Neural cell (in vitro differentiated cells): ENCODE results near the gene UCK2. TPM values are rescaled to one million over a fixed set of nuclear protein-coding genes. Genes with fewer than 3 reads are reported as not detected.

Experiments used
- H2AFZ ChIP-seq: fragments of 200-600, 300-800 bp; sonication (generic), shearing (Covaris generic); 2 replicates; pipeline ENCODE4 v1.6.0; 2014; ENCODE audit warnings: low read depth, mild to moderate bottlenecking, antibody characterized with exemption, low read length, moderate library complexity
- H3F3A ChIP-seq: fragments of 200-600 bp; shearing (Covaris generic); 2 replicates; pipeline ENCODE4 v1.6.1; 2016; ENCODE audit warnings: mild to moderate bottlenecking, moderate library complexity, mixed read lengths, antibody characterized with exemption, low read length; ENCODE audit not compliant: insufficient read depth, poor library complexity, severe bottlenecking
- H3K27ac ChIP-seq: fragments of 200-600, 300-800 bp; sonication (generic), shearing (Covaris generic); 2 replicates; pipeline ENCODE4 v1.5.1; 2014; ENCODE audit warnings: mild to moderate bottlenecking, low read length, moderate library complexity
- H3K27me3 ChIP-seq: fragments of 300-800, 200-600 bp; sonication (generic), shearing (Covaris generic); 2 replicates; pipeline ENCODE4 v1.6.0; 2014; ENCODE audit warnings: mild to moderate bottlenecking, low read depth, low read length, moderate library complexity; ENCODE audit not compliant: insufficient read depth
- H3K36me3 ChIP-seq: fragments of 300-800, 200-600 bp; sonication (generic), shearing (Covaris generic); 2 replicates; pipeline ENCODE4 v1.5.1; 2014; ENCODE audit warnings: mild to moderate bottlenecking, antibody characterized with exemption, low read length, moderate library complexity; ENCODE audit not compliant: insufficient read depth
- H3K4me2 ChIP-seq: fragments of 300-800, 200-600 bp; sonication (generic), shearing (Covaris generic); 2 replicates; pipeline ENCODE4 v1.6.0; 2014; ENCODE audit warnings: mild to moderate bottlenecking, low read length
- H3K4me3 ChIP-seq: fragments of 300-800, 200-600 bp; sonication (generic), shearing (Covaris generic); 2 replicates; pipeline ENCODE4 v1.5.1; 2014; ENCODE audit warnings: mild to moderate bottlenecking, low read length, moderate library complexity
- H3K79me2 ChIP-seq: fragments of 200-600 bp; shearing (Covaris generic); replicated peaks from 2 replicates; pipeline ENCODE4 v1.6.0; 2014; ENCODE audit warnings: mild to moderate bottlenecking, low read length, moderate library complexity; ENCODE audit not compliant: insufficient read depth
- H3K9ac ChIP-seq: fragments of 300-800, 200-600 bp; sonication (generic), shearing (Covaris generic); 2 replicates; pipeline ENCODE4 v1.6.1; 2016; ENCODE audit warnings: mild to moderate bottlenecking, low read length, mixed read lengths
- H3K9me2 ChIP-seq: fragments of 200-600 bp; shearing (Covaris generic); 2 replicates; pipeline ENCODE4 v1.6.1; 2016; ENCODE audit warnings: mild to moderate bottlenecking, low read length, mixed read lengths; ENCODE audit not compliant: insufficient read depth
- H3K9me3 ChIP-seq: fragments of 200-600, 300-800 bp; sonication (generic), shearing (Covaris generic); 2 replicates; pipeline ENCODE4 v1.6.1; 2016; ENCODE audit warnings: mild to moderate bottlenecking, mixed run types, low read length, moderate library complexity, mixed read lengths
- H4K20me1 ChIP-seq: fragments of 200-600 bp; shearing (Covaris generic); 2 replicates; pipeline ENCODE4 v1.6.1; 2016; ENCODE audit warnings: mild to moderate bottlenecking, mixed run types; ENCODE audit not compliant: insufficient read depth
- EP300 ChIP-seq: fragments of 450-650 bp; conservative IDR thresholded peaks from 2 replicates; pipeline ENCODE4 v1.6.1; 2014; ENCODE audit warnings: antibody characterized with exemption, mild to moderate bottlenecking, moderate library complexity; ENCODE audit not compliant: poor library complexity, severe bottlenecking
- EZH2 ChIP-seq: fragments of 200-600, 300-800 bp; shearing (Covaris generic), sonication (generic); IDR thresholded peaks from 2 replicates; pipeline ENCODE4 v1.6.1; 2014; ENCODE audit warnings: antibody characterized with exemption, low read length, borderline replicate concordance, mild to moderate bottlenecking; ENCODE audit not compliant: insufficient read depth, poor library complexity, severe bottlenecking
- MXI1 ChIP-seq: fragments of 450-650 bp; conservative IDR thresholded peaks from 2 replicates; pipeline ENCODE4 v1.6.1; 2014; ENCODE audit warnings: antibody characterized with exemption, mild to moderate bottlenecking; ENCODE audit not compliant: poor library complexity, severe bottlenecking
- POLR2AphosphoS5 ChIP-seq: IDR thresholded peaks from 2 replicates; pipeline ENCODE4 v1.6.1; 2012
- RAD21 ChIP-seq: fragments of 450-650 bp; conservative IDR thresholded peaks from 2 replicates; pipeline ENCODE4 v1.6.1; 2014; ENCODE audit warnings: antibody characterized with exemption, mild to moderate bottlenecking, moderate library complexity
- SMC3 ChIP-seq: fragments of 450-650 bp; conservative IDR thresholded peaks from 2 replicates; pipeline ENCODE4 v1.6.1; 2014; ENCODE audit warnings: antibody characterized with exemption, mild to moderate bottlenecking, moderate library complexity; ENCODE audit not compliant: poor library complexity
- TAF1 ChIP-seq: IDR thresholded peaks from 2 replicates; pipeline ENCODE4 v1.6.1; 2012; ENCODE audit warnings: low read depth
- polyA plus RNA-seq: library from polyadenylated mRNA; depleted of rRNA; stranded (reverse); fragments of >200 nt; gene quantifications from 2 replicates; pipeline ENCODE4 v1.2.3, GENCODE V29; 2014
- TF ChIP-seq, protein P1 (sequence below): IDR thresholded peaks from 2 replicates; pipeline ENCODE4 v1.6.1; 2012; ENCODE audit warnings: borderline replicate concordance
- TF ChIP-seq, protein P2 (sequence below): fragments of 450-650 bp; IDR thresholded peaks from 2 replicates; pipeline ENCODE4 v1.5.1; 2014; ENCODE audit warnings: antibody characterized with exemption, mild to moderate bottlenecking, moderate library complexity; ENCODE audit not compliant: poor library complexity, severe bottlenecking

The UCK2 gene
- polyA plus RNA-seq, 1 donor from 2014 or later = 36.0 TPM

DNA sequence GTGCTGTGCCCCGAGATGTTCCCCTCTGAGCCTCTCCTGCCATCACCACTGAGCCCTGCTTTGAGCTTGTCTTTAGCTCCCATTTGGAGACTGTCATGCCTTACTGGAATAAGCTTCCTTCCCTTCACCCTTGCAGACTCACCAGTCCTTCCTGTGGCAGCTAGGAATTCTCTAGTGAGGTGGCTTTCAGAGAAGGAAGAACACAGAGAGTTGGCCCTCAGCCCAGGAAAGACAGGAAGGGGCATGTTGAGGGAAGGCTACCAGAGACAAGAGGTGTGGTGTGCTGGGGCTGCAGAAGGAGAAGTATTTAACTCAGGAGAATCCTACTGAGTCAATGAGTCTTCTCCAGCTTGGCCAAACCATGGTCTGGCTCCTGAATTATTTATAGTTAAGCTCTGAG lies 76.3 kb downstream of the UCK2 start:
- Histone ChIP-seq H3K27me3 (no peaks in the 10 kb centered on the region), H3K27ac (no peak overlapping the region), H3K4me3 (no peak overlapping the region), H3K4me2 (no peak overlapping the region), H2AFZ (no peak overlapping the region), H4K20me1 (no peaks in the 10 kb centered on the region), H3K9ac (no peak overlapping the region), H3K9me3 (no peaks in the 10 kb centered on the region), H3F3A (no peaks in the 10 kb centered on the region), H3K79me2 (no peaks in the 10 kb centered on the region), H3K9me2 (no peaks in the 10 kb centered on the region), H3K36me3 (no peaks in the 10 kb centered on the region)
- no peak for TF ChIP-seq EZH2

GRCh38 chr1:165904948-165905347 lies 77.5 kb downstream of the UCK2 start:
- Histone ChIP-seq H3K4me3 (no peak overlapping the region), H4K20me1 (no peaks in the 10 kb centered on the region), H3K9me2 (no peaks in the 10 kb centered on the region), H2AFZ (no peak overlapping the region), H3K9me3 (no peaks in the 10 kb centered on the region), H3K27me3 (no peaks in the 10 kb centered on the region), H3K9ac (no peak overlapping the region), H3K79me2 (no peaks in the 10 kb centered on the region), H3K27ac (no peak overlapping the region), H3F3A (no peaks in the 10 kb centered on the region), H3K36me3 (no peaks in the 10 kb centered on the region), H3K4me2 (no peak overlapping the region)
- TF ChIP-seq RAD21 = no peak
- no peak for TF ChIP-seq EZH2
- no peak for TF ChIP-seq POLR2AphosphoS5
- no peak for TF ChIP-seq SMC3
- no peak for TF ChIP-seq EP300
- TF ChIP-seq, protein P1, sequence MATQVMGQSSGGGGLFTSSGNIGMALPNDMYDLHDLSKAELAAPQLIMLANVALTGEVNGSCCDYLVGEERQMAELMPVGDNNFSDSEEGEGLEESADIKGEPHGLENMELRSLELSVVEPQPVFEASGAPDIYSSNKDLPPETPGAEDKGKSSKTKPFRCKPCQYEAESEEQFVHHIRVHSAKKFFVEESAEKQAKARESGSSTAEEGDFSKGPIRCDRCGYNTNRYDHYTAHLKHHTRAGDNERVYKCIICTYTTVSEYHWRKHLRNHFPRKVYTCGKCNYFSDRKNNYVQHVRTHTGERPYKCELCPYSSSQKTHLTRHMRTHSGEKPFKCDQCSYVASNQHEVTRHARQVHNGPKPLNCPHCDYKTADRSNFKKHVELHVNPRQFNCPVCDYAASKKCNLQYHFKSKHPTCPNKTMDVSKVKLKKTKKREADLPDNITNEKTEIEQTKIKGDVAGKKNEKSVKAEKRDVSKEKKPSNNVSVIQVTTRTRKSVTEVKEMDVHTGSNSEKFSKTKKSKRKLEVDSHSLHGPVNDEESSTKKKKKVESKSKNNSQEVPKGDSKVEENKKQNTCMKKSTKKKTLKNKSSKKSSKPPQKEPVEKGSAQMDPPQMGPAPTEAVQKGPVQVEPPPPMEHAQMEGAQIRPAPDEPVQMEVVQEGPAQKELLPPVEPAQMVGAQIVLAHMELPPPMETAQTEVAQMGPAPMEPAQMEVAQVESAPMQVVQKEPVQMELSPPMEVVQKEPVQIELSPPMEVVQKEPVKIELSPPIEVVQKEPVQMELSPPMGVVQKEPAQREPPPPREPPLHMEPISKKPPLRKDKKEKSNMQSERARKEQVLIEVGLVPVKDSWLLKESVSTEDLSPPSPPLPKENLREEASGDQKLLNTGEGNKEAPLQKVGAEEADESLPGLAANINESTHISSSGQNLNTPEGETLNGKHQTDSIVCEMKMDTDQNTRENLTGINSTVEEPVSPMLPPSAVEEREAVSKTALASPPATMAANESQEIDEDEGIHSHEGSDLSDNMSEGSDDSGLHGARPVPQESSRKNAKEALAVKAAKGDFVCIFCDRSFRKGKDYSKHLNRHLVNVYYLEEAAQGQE = no peak
- TF ChIP-seq, protein P2, sequence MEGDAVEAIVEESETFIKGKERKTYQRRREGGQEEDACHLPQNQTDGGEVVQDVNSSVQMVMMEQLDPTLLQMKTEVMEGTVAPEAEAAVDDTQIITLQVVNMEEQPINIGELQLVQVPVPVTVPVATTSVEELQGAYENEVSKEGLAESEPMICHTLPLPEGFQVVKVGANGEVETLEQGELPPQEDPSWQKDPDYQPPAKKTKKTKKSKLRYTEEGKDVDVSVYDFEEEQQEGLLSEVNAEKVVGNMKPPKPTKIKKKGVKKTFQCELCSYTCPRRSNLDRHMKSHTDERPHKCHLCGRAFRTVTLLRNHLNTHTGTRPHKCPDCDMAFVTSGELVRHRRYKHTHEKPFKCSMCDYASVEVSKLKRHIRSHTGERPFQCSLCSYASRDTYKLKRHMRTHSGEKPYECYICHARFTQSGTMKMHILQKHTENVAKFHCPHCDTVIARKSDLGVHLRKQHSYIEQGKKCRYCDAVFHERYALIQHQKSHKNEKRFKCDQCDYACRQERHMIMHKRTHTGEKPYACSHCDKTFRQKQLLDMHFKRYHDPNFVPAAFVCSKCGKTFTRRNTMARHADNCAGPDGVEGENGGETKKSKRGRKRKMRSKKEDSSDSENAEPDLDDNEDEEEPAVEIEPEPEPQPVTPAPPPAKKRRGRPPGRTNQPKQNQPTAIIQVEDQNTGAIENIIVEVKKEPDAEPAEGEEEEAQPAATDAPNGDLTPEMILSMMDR = no peak
- no peak for TF ChIP-seq TAF1
- no peak for TF ChIP-seq MXI1

DNA sequence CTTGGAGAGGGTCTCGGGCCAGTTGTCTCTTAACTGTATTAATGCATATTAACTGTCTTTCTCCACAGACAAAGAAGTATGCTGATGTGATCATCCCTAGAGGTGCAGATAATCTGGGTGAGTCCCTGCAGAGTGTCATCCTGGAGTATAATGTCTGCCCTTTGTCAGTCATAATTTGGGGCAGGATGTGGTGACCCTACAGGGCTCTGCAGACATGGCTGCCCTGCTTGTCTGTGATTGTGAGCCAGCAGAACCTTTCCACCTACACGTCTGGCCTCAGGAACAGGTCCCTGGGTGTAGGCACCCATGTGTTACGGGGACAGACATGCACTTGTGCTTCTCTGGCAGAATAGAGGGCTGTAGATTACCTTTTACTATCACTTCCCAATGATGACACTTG lies 78.4 kb downstream of the UCK2 start:
- Histone ChIP-seq H3K36me3 (no peaks in the 10 kb centered on the region), H4K20me1 (no peaks in the 10 kb centered on the region), H3K9ac (no peak overlapping the region), H3K27ac (no peak overlapping the region), H3K79me2 (no peaks in the 10 kb centered on the region), H3K9me2 (no peaks in the 10 kb centered on the region), H2AFZ (no peak overlapping the region), H3K27me3 (no peaks in the 10 kb centered on the region), H3K9me3 (no peaks in the 10 kb centered on the region), H3F3A (no peaks in the 10 kb centered on the region), H3K4me2 (no peak overlapping the region), H3K4me3 (no peak overlapping the region)
- no peak for TF ChIP-seq TAF1
- TF ChIP-seq EP300 = no peak
- no peak for TF ChIP-seq POLR2AphosphoS5
- no peak for TF ChIP-seq SMC3
- no peak for TF ChIP-seq MXI1
- TF ChIP-seq, protein P1 = no peak
- TF ChIP-seq RAD21 = no peak
- TF ChIP-seq, protein P2 = no peak
- TF ChIP-seq EZH2 = no peak
